ENCODE results near the gene KLHL13.

DNA sequence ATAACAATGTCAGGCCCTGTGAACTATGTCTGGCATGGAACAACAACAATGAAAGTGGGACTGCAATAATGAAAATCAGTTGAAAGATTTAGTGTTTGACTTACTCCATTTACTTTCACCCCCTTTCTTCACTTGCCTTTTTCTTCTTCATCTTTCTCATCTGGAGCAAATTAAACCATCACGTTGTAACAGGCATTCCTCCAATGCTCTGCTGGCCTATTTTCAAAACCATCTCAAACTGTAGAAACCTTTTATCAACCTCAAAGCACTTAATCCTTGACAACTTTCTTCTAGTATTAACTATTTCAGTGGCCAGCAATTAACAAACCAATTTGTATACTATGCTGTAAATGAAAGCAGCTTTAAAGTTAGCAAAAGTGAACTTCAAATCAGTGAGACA, 8.3 kb downstream of the KLHL13 start:
- TF ChIP-seq, protein P1, sequence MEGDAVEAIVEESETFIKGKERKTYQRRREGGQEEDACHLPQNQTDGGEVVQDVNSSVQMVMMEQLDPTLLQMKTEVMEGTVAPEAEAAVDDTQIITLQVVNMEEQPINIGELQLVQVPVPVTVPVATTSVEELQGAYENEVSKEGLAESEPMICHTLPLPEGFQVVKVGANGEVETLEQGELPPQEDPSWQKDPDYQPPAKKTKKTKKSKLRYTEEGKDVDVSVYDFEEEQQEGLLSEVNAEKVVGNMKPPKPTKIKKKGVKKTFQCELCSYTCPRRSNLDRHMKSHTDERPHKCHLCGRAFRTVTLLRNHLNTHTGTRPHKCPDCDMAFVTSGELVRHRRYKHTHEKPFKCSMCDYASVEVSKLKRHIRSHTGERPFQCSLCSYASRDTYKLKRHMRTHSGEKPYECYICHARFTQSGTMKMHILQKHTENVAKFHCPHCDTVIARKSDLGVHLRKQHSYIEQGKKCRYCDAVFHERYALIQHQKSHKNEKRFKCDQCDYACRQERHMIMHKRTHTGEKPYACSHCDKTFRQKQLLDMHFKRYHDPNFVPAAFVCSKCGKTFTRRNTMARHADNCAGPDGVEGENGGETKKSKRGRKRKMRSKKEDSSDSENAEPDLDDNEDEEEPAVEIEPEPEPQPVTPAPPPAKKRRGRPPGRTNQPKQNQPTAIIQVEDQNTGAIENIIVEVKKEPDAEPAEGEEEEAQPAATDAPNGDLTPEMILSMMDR (IDR thresholded peaks at IDR 0.05), result no peak
- TF ChIP-seq POLR2A (IDR thresholded peaks at IDR 0.05), result no peak
